ENCODE results near the gene PRPF31.
"Not testable (repeated sequence)": the region's sequence is repeated elsewhere in the genome, so short reads cannot be mapped to it uniquely, and the experiment has no call there.

PRPF31 gene

DNA sequence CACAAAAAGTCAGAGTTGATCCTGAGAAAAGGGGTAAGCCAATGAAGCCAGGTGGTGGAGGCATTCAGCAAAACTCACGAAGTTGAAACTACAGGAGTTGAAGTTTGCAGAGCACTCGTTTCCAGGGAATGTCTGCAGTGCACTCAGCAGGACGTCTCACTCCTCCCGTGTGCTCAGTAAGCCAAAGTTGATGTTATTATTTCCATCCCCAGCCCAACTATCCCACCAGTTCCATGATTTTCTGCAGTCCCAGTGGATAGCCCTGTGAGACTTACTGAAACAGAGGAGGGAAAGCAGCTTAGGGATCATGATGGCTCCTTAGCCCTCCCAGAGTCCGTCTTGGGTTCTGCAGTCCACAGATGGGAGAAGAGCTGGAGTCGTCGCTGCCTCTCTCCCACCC, 34.5 kb upstream of the PRPF31 start, which contains the start of gene TARM1:
Gene TARM1, minus strand, starts transcription at position 334 of the 400 bp plus-strand sequence. Its CDS starts 25 bp downstream, at position 309.
- Histone ChIP-seq H3K4me3 (ENCODE audit: low read depth, low read length) (no peak within 1 kb of the TSS), H3K36me3 (no peaks in the 10 kb centered on the region), H3K27ac (no peak within 1 kb of the TSS), H3K27me3 (ENCODE audit: insufficient read depth, low read depth, severe bottlenecking) (peaks cover 61% of the 10 kb centered on the region), H3K9me3 (ENCODE audit: severe bottlenecking) (peaks cover 15% of the 10 kb centered on the region)
- TF ChIP-seq, protein P1, sequence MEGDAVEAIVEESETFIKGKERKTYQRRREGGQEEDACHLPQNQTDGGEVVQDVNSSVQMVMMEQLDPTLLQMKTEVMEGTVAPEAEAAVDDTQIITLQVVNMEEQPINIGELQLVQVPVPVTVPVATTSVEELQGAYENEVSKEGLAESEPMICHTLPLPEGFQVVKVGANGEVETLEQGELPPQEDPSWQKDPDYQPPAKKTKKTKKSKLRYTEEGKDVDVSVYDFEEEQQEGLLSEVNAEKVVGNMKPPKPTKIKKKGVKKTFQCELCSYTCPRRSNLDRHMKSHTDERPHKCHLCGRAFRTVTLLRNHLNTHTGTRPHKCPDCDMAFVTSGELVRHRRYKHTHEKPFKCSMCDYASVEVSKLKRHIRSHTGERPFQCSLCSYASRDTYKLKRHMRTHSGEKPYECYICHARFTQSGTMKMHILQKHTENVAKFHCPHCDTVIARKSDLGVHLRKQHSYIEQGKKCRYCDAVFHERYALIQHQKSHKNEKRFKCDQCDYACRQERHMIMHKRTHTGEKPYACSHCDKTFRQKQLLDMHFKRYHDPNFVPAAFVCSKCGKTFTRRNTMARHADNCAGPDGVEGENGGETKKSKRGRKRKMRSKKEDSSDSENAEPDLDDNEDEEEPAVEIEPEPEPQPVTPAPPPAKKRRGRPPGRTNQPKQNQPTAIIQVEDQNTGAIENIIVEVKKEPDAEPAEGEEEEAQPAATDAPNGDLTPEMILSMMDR (IDR thresholded peaks at IDR 0.05; ENCODE audit: low read depth, low read length), result no peak
- DNase-seq, result no peak

DNA sequence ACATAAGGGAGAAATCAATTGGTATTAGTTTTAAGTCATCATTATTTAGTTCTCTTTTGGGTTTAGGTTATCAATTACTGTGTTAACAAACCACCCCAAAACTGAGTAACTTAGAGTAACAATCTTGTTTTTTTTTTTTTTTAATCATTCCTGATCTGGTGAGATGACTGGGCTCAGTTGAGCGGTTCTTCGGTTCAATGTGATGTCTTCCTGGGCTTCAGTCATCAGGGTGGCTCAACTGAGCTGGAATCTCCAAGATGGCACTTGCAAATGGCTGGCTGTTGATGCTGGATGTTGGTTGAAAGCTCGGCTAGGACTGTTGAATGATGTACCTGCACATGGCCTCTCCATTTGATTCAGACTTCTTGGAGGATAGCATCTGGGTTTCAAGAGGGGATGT, 31.1 kb upstream of the PRPF31 start:
- Histone ChIP-seq H3K27me3 (ENCODE audit: insufficient read depth, low read depth, severe bottlenecking) (peaks cover 61% of the 10 kb centered on the region), H3K9me3 (ENCODE audit: severe bottlenecking) (peaks cover 15% of the 10 kb centered on the region), H3K4me3 (ENCODE audit: low read depth, low read length) (no peak overlapping the region), H3K27ac (no peak overlapping the region), H3K36me3 (no peaks in the 10 kb centered on the region)
- TF ChIP-seq, protein P1 (IDR thresholded peaks at IDR 0.05; ENCODE audit: low read depth, low read length), result no peak
- DNase-seq, result no peak

DNA sequence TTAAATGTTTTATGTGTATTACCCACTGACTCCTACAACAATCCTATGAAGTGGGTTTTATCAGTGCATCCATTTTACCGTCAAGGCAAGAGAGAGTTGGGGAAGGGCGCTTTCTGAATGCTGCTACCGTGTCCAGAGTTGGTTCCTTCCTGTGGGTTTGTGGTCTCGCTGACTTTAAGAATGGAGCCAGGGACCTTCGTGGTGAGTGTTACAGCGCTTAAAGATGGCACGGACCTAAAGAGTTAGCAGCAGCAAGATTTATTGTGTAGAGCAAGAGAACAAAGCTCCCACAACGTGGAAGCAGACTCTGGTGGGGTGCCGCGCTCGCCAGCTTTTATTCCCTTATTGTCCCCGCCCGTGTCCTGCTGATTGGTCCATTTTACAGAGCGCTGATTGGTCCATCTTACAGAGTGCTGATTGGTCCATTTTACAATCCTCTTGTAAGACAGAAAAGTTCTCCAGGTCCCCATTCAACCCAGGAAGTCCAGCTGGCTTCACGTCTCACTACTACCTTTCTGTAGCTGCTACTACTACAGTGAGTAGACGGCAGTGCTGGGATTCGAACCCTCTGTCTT, 21.0 kb upstream of the PRPF31 start:
- no peak for DNase-seq

DNA sequence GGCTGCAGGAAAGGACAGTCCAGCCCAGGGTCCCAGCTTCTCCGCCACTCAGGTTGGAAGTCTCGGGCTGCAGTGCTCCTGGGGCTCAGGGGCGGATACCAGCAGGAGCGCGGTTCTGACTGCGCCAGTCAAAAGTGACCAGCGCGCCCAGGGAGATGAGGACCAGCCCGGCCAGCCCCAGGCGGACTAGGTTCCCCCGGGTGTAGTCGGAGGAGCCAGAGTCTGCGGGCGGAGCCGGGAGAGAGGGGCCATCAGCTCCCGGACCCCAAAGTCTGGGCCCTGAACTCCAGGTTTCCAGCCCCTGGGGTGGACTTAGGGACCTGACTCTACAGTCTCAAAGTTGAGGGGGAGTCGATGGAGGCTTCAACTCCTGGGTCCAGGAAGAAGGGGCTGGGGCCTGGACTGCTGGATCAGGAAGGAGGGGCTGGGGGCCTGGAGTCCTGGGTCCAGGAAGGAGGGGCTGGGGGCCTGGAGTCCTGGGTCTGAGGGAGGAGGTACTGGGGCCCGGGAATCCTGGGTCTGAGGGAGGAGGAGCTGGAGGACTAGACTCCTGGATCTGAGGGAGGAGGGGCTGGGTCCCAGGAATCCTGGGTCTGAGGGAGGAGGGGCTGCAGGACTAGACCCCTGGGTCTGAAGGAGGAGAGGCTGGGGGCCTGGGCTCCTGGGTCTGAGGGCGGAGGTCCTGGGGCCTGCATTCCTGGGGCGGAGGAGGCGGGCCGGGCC, 20.3 kb upstream of the PRPF31 start:
- peaks cover 52% of the 10 kb centered on the region for H3K27me3 ChIP-seq (ENCODE audit: insufficient read depth, low read depth, severe bottlenecking)
- H3K9me3 ChIP-seq (ENCODE audit: severe bottlenecking), result peaks cover 3% of the 10 kb centered on the region
- TF ChIP-seq, protein P1 (IDR thresholded peaks at IDR 0.05; ENCODE audit: low read depth, low read length), result no peak
- H3K36me3 ChIP-seq, result no peaks in the 10 kb centered on the region
- H3K4me3 ChIP-seq (ENCODE audit: low read depth, low read length), result peak overlapping the region; percentile 12; the same call in 1 of the 2 replicates
- DNase-seq, result no peak
- H3K27ac ChIP-seq, result no peak overlapping the region

More for the DNA sequence above, 21.0 kb upstream of the PRPF31 start:
- TF ChIP-seq, protein P1 (IDR thresholded peaks at IDR 0.05; ENCODE audit: low read depth, low read length), result no peak
- no peak overlapping the region for H3K27ac ChIP-seq
- H3K36me3 ChIP-seq, result no peaks in the 10 kb centered on the region
- peaks cover 53% of the 10 kb centered on the region for H3K27me3 ChIP-seq (ENCODE audit: insufficient read depth, low read depth, severe bottlenecking)
- H3K4me3 ChIP-seq (ENCODE audit: low read depth, low read length), result no peak overlapping the region
- peaks cover 3% of the 10 kb centered on the region for H3K9me3 ChIP-seq (ENCODE audit: severe bottlenecking)

DNA sequence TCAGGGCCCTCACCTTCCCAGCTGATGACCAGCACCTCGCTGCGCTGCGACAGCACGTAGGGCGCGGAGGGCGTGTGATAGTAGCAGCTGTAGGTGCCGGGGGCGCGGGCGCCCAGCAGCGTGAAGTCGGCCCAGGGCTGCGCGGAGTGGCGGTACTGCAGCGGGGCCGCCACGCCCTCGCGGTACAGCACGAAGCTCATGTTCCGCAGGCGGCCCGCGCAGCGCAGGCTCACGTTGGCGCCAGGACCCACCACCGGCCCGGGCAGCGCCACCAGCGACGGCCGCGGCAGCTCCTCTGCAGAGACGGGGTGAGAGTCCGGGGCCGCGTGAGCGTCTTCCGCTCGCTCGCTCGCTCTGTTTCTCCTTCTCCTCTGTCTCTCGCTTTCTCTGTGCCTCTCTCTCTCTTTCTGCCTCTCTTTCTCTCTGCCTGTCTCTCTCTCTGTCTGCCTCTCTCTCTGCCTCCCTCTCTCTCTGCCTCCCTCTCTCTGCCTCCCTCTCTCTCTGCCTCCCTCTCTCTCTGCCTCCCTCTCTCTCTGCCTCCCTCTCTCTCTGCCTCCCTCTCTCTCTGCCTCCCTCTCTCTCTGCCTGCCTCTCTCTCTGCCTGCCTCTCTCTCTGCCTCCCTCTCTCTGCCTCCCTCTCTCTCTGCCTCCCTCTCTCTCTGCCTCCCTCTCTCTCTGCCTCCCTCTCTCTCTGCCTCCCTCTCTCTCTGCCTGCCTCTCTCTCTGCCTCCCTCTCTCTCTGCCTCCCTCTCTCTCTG, 19.5 kb upstream of the PRPF31 start:
- DNase-seq, result peak; percentile 34
- peaks cover 49% of the 10 kb centered on the region for H3K27me3 ChIP-seq (ENCODE audit: insufficient read depth, low read depth, severe bottlenecking)
- not testable (repeated sequence) for H3K27ac ChIP-seq; H3K36me3 ChIP-seq; H3K9me3 ChIP-seq (ENCODE audit: severe bottlenecking)
- H3K4me3 ChIP-seq (ENCODE audit: low read depth, low read length), result peak overlapping the region; percentile 12; the same call in 1 of the 2 replicates

DNA sequence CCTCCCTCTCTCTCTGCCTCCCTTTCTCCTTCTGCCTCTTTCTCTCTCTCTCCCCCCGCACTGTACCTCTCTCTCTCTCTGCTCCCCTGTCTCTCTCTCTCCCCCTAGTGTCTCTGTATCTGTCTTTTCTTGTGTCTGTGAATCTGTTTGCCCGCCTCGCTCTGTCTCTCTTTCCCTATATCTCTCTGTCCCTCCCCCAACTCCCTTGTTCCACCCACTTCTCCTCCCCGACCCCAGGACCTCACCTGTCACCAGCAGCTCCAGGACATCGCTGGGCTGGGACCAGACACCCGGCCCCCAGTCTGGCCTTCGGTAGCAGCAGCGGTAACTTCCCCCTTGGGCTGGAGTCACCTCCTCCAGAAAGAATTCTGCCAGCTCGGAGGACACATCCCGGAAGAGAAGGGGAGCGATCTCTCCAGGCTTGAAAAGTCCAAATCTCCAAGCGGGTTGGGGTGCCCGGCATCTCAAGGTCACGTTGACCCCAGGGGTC, 18.9 kb upstream of the PRPF31 start:
- no peak overlapping the region; the same call in 1 of the 2 replicates for H3K4me3 ChIP-seq (ENCODE audit: low read depth, low read length)
- peaks cover 47% of the 10 kb centered on the region for H3K27me3 ChIP-seq (ENCODE audit: insufficient read depth, low read depth, severe bottlenecking)
- TF ChIP-seq, protein P1 (IDR thresholded peaks at IDR 0.05; ENCODE audit: low read depth, low read length), result no peak
- no peak overlapping the region for H3K27ac ChIP-seq
- no peaks in the 10 kb centered on the region for H3K36me3 ChIP-seq
- DNase-seq, result no peak
- peaks cover 3% of the 10 kb centered on the region for H3K9me3 ChIP-seq (ENCODE audit: severe bottlenecking)
